K562 (cell line): ENCODE results near the gene ADGRG4. TPM values are rescaled to one million over a fixed set of nuclear protein-coding genes. Genes with fewer than 3 reads are reported as not detected.

Source experiments
- ATAC-seq: fragments of 200-7000 bp; cut with Tn5 transposase; 3 replicates; pipeline ENCODE4 v1.9.1; 2020; ENCODE audit warnings: moderate library complexity
- BruUV-seq: library from RNA; stranded (reverse); fragments of 400-500 nt; replicated peaks from 2 replicates; lab custom pipeline; 2021; lab: Mats Ljungman, UMichigan
- CTCF ChIA-PET: fragments of 300-600 bp; formaldehyde crosslinking; extraction: SDS; loops from one replicate; lab custom pipeline; 2021; ENCODE audit warnings: low intra/inter-chr PET ratio; lab: Yijun Ruan, JAX
- POLR2A ChIA-PET: fragments of 300-600, 350-650 bp; sonication (Branson Sonifier 250); formaldehyde crosslinking; extraction: SDS; loops from one replicate; lab custom pipeline; 2021; ENCODE audit warnings: antibody characterized with exemption, inconsistent platforms; lab: Yijun Ruan, JAX
- DNase-seq, 4 experiments: peaks; one replicate each; pipeline versions ENCODE4 v3.0.0 to v3.0.0-alpha.2; 2011 to 2018; ENCODE audit warnings: low spot score in 3 of 4, mixed read lengths in 3 of 4; ENCODE audit errors: extremely low read depth in 1 of 4
- FAIRE-seq: peaks from 2 replicates; lab custom pipeline; 2011; peaks lifted over from hg19 to GRCh38; lab: Jason Lieb, UNC
- H2AFZ ChIP-seq: 2 replicates; pipeline ENCODE4 v1.6.0; 2011; ENCODE audit warnings: low read depth, low read length, control low read depth, inconsistent platforms
- H3K27ac ChIP-seq: fragments of 200-600 bp; 3 replicates; pipeline ENCODE4 v1.8.0; 2011; ENCODE audit warnings: low read depth, mild to moderate bottlenecking, control low read depth, inconsistent platforms, low read length, moderate library complexity, mixed read lengths; ENCODE audit errors: extremely low read depth
- H3K27me3 ChIP-seq, 2 experiments: fragments of 300-600 bp in 1 of 2; 2 replicates in 1 of 2; 3 replicates in 1 of 2; pipeline versions ENCODE4 v1.6.0 to v1.8.0; 2011; ENCODE audit warnings: inconsistent platforms in 2 of 2, low read length in 2 of 2, mild to moderate bottlenecking in 1 of 2, mixed read lengths in 1 of 2, moderate library complexity in 1 of 2; ENCODE audit not compliant: control insufficient read depth in 2 of 2, insufficient read depth in 2 of 2
- H3K36me3 ChIP-seq: fragments of 300-600 bp; 3 replicates; pipeline ENCODE4 v1.8.0; 2011; ENCODE audit warnings: mild to moderate bottlenecking, low read length, inconsistent platforms; ENCODE audit not compliant: control insufficient read depth, insufficient read depth
- H3K4me1 ChIP-seq, 2 experiments: fragments of 200-600 bp in 1 of 2; replicated peaks in 1 of 2; 2 replicates in 1 of 2; 3 replicates in 1 of 2; pipeline versions ENCODE4 v1.5.1 to v1.8.0; 2011; ENCODE audit warnings: inconsistent platforms in 2 of 2, low read length in 2 of 2, mild to moderate bottlenecking in 1 of 2, mixed read lengths in 1 of 2, moderate library complexity in 1 of 2; ENCODE audit not compliant: control insufficient read depth in 2 of 2, insufficient read depth in 2 of 2
- H3K4me2 ChIP-seq: 2 replicates; pipeline ENCODE4 v1.6.1; 2011; ENCODE audit warnings: low read length, control low read depth, inconsistent platforms, mixed read lengths; ENCODE audit not compliant: insufficient read depth
- H3K4me3 ChIP-seq: fragments of 200-600 bp; sonication (generic), shearing (Covaris generic); 2 replicates; pipeline ENCODE4 v1.5.1; 2016; ENCODE audit warnings: control low read depth, inconsistent platforms
- H3K79me2 ChIP-seq: fragments of 200-600 bp; 3 replicates; pipeline ENCODE4 v1.8.0; 2011; ENCODE audit warnings: low read length, inconsistent platforms; ENCODE audit not compliant: control insufficient read depth, insufficient read depth
- H3K9ac ChIP-seq, 2 experiments: 2 replicates each; pipeline versions ENCODE4 v1.6.0 to v1.6.1; 2011; ENCODE audit warnings: low read depth in 2 of 2, low read length in 2 of 2, control low read depth in 1 of 2, inconsistent platforms in 1 of 2, mild to moderate bottlenecking in 1 of 2, mixed read lengths in 1 of 2; ENCODE audit not compliant: insufficient read depth in 1 of 2
- H3K9me1 ChIP-seq: one replicate; pipeline ENCODE4 v1.6.0; 2011; ENCODE audit warnings: inconsistent platforms, mild to moderate bottlenecking, low read length, moderate library complexity; ENCODE audit not compliant: control insufficient read depth, insufficient read depth
- H3K9me3 ChIP-seq: replicated peaks from 2 replicates; pipeline ENCODE4 v1.5.1; 2011; ENCODE audit warnings: low read depth, low read length, inconsistent platforms; ENCODE audit not compliant: control insufficient read depth, insufficient read depth
- H4K20me1 ChIP-seq: replicated peaks from 2 replicates; pipeline ENCODE4 v1.6.1; 2011; ENCODE audit warnings: low read length, inconsistent platforms, mixed read lengths; ENCODE audit not compliant: control insufficient read depth, insufficient read depth
- BACH1 ChIP-seq: fragments of 200-800 bp; sonication (Bioruptor generic); IDR thresholded peaks from 2 replicates; pipeline ENCODE4 v1.6.1; 2016; ENCODE audit warnings: missing genetic modification characterization, missing compliant biosample characterization
- DIDO1 ChIP-seq: fragments of 450-650 bp; IDR thresholded peaks from 2 replicates; pipeline ENCODE4 v1.6.1; 2016; ENCODE audit warnings: low read depth, missing biosample characterization, missing genetic modification characterization
- ERF ChIP-seq: fragments of 450-650 bp; formaldehyde crosslinking; IDR thresholded peaks from 2 replicates; pipeline ENCODE4 v1.4.0; 2020; ENCODE audit warnings: mild to moderate bottlenecking, mixed read lengths
- ESRRA ChIP-seq: fragments of 450-650 bp; IDR thresholded peaks from 2 replicates; pipeline ENCODE4 v1.6.1; 2014; ENCODE audit warnings: low read depth, mild to moderate bottlenecking, moderate library complexity, borderline replicate concordance
- EZH2 ChIP-seq: IDR thresholded peaks from 2 replicates; pipeline ENCODE4 v1.6.1; 2012; ENCODE audit warnings: low read depth, mild to moderate bottlenecking, inconsistent platforms, low read length, borderline replicate concordance
- KAT7 ChIP-seq: sonication (generic); formaldehyde crosslinking; IDR thresholded peaks from 2 replicates; pipeline ENCODE4 v1.8.0; 2022; ENCODE audit warnings: missing genetic modification reagents, mild to moderate bottlenecking, borderline replicate concordance
- MBD2 ChIP-seq: sonication (generic); IDR thresholded peaks from 2 replicates; pipeline ENCODE4 v1.6.1; 2016; ENCODE audit warnings: low read depth, borderline replicate concordance
- NBN ChIP-seq: fragments of 450-650 bp; IDR thresholded peaks from 2 replicates; pipeline ENCODE4 v1.6.1; 2016; ENCODE audit warnings: low read depth, mild to moderate bottlenecking
- NCOA6 ChIP-seq: fragments of 450-650 bp; IDR thresholded peaks from 2 replicates; pipeline ENCODE4 v1.6.1; 2017; ENCODE audit warnings: mild to moderate bottlenecking
- POLR2A ChIP-seq: fragments of 450-650 bp; conservative IDR thresholded peaks from 2 replicates; pipeline ENCODE4 v1.6.1; 2016
- RHOXF2B ChIP-seq: fragments of 250-450 bp; sonication (Bioruptor Pico); conservative IDR thresholded peaks from 2 replicates; pipeline ENCODE4 v1.5.1; 2021
- ZNF408 ChIP-seq: fragments of 250-450 bp; sonication (Bioruptor Pico); IDR thresholded peaks from 2 replicates; pipeline ENCODE4 v1.4.0; 2020; ENCODE audit warnings: low read depth, mild to moderate bottlenecking, moderate library complexity
- WGBS: fragments of 100-300 bp; shearing (Covaris generic); methylation state at CpG from one replicate; pipeline ENCODE4 v1.1.6; 2016; ENCODE audit warnings: low coverage, mixed read lengths; ENCODE audit not compliant: insufficient coverage; ENCODE audit errors: missing lambda C conversion rate; 5-methylcytosine and 5-hydroxymethylcytosine counted together
- in situ Hi-C: fragments of 300-500 bp; cut with MboI; formaldehyde crosslinking; loops from 4 replicates; pipeline ENCODE4 v1.15.0; 2018; ENCODE audit warnings: inconsistent platforms, mixed read lengths
- intact Hi-C: fragments of 100-400 bp; cut with micrococcal nuclease; formaldehyde crosslinking; loops from 2 replicates; pipeline ENCODE4 v1.14.2; 2022
- polyA plus RNA-seq, 8 experiments: library from polyadenylated mRNA; depleted of rRNA in 4 of 8; stranded (reverse) in 5 of 8; unstranded in 3 of 8; fragments of >200 nt; fragmentation: Nextera tagmentation in 2 of 8; fragmentation: Illumina TruSeq in 1 of 8; extraction: Ambion mirVana in 2 of 8; extraction: Trizol in 1 of 8; gene quantifications; 2 replicates each; pipeline versions ENCODE4 v1.2.1 to v1.2.3, GENCODE V29; 2011 to 2014; ENCODE audit warnings: inconsistent platforms in 1 of 8, missing spikeins in 1 of 8
- total RNA-seq, 7 experiments: library from RNA; depleted of rRNA in 6 of 7; stranded (reverse); fragments of >200 nt in 6 of 7; fragmentation: Illumina TruSeq in 2 of 7; extraction: Trizol in 2 of 7; gene quantifications; 2 replicates each; pipeline versions ENCODE4 v1.2.1 to v1.2.3, GENCODE V29; 2011 to 2021; ENCODE audit warnings: low replicate concordance in 1 of 7
- TF ChIP-seq, protein P1 (sequence below): fragments of 150-350 bp; IDR thresholded peaks from 2 replicates; pipeline ENCODE4 v1.6.1; 2014; ENCODE audit warnings: low read depth, mild to moderate bottlenecking, low read length, borderline replicate concordance

The ADGRG4 gene
- total and polyA plus RNA-seq, 9 of the 15 experiments (the other 6 are each of a cell fraction or from before 2014, with no cell fraction given) = not detected

DNA sequence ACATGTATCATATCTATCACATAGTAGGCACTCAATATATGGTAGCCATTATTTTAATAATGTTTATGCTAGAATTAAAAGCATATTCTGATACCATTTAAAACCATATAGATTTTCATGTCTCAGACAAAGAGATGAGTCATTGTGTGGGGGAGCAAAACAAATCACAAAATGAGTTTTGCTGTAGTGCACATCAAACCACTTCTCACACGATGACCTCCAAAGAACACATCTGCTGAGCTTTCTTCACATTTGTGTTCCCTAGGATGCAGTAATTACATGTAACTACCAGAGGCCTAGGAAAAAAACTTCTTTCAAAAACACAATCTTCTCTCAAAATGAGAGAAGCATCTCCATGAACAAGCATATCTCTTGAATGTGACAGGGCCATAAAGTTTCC is 130.9 kb downstream of the ADGRG4 start:
- H3K4me3 ChIP-seq = no peak overlapping the region
- TF ChIP-seq POLR2A (no peak), MBD2 (no peak), BACH1 (tag) (no peak), ERF (no peak), KAT7 (CRISPR knock-in tag) (no peak), DIDO1 (tag) (no peak), EZH2 (no peak), ZNF408 (CRISPR knock-in tag) (no peak), RHOXF2B (no peak), NCOA6 (no peak), NBN (no peak), ESRRA (no peak)
- TF ChIP-seq, protein P1, sequence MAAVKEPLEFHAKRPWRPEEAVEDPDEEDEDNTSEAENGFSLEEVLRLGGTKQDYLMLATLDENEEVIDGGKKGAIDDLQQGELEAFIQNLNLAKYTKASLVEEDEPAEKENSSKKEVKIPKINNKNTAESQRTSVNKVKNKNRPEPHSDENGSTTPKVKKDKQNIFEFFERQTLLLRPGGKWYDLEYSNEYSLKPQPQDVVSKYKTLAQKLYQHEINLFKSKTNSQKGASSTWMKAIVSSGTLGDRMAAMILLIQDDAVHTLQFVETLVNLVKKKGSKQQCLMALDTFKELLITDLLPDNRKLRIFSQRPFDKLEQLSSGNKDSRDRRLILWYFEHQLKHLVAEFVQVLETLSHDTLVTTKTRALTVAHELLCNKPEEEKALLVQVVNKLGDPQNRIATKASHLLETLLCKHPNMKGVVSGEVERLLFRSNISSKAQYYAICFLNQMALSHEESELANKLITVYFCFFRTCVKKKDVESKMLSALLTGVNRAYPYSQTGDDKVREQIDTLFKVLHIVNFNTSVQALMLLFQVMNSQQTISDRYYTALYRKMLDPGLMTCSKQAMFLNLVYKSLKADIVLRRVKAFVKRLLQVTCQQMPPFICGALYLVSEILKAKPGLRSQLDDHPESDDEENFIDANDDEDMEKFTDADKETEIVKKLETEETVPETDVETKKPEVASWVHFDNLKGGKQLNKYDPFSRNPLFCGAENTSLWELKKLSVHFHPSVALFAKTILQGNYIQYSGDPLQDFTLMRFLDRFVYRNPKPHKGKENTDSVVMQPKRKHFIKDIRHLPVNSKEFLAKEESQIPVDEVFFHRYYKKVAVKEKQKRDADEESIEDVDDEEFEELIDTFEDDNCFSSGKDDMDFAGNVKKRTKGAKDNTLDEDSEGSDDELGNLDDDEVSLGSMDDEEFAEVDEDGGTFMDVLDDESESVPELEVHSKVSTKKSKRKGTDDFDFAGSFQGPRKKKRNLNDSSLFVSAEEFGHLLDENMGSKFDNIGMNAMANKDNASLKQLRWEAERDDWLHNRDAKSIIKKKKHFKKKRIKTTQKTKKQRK = no peak
- no peak overlapping the region for H3K27ac ChIP-seq
- 7% methylated on average over 1 of the region's 1 CpG for WGBS
- H3K4me1 ChIP-seq = no peaks in the 10 kb centered on the region
- H3K36me3 ChIP-seq = no peaks in the 10 kb centered on the region
- FAIRE-seq (no peak), DNase-seq (no peak), ATAC-seq (no peak)
- no peaks in the 10 kb centered on the region for H4K20me1 ChIP-seq
- no peaks in the 10 kb centered on the region for H3K27me3 ChIP-seq
- no peaks in the 10 kb centered on the region for H3K9me1 ChIP-seq
- no peak overlapping the region for H3K9ac ChIP-seq
- BruUV-seq = no TSS peak
- H3K4me2 ChIP-seq = no peak overlapping the region
- intact Hi-C loops = no loop called here
- H2AFZ ChIP-seq = no peak overlapping the region
- ChIA-PET POLR2A (interaction anchor here (0.6 kb wide), 1 partner anchor 10 kb away, joined by 3 read pairs; no protein-coding TSS in a partner anchor), CTCF (no interaction called here)
- no peaks in the 10 kb centered on the region for H3K9me3 ChIP-seq
- H3K79me2 ChIP-seq = no peaks in the 10 kb centered on the region
- in situ Hi-C loops = no loop called here
